ENCODE results near the gene ERBB4. TPM values are rescaled to one million over a fixed set of nuclear protein-coding genes. Genes with fewer than 3 reads are reported as not detected.

Gene ERBB4
- total RNA-seq, 1 donor from 2014 or later, result 25.3 TPM

DNA sequence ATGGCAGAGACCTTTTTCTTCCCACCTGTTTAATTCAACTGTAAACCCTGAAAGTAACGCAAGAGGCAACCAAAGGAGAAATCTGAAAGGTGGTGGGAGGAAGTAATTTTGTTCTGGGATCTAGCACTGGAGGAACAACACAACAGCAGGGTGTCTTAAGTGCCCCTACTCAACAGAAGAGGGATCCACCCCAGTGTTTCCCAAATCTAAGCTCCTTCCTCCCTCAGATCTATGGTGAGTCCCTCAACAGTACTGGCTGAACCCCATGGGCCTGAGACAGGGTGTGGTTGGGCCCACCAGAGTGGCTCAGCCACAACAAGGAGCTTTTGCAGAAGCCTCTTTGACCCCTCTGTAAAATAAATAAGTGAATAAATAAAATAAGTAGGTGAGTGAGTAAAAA lies 790.3 kb downstream of the ERBB4 start:
- intact Hi-C loops (cut with DNase I), result no loop called here

DNA sequence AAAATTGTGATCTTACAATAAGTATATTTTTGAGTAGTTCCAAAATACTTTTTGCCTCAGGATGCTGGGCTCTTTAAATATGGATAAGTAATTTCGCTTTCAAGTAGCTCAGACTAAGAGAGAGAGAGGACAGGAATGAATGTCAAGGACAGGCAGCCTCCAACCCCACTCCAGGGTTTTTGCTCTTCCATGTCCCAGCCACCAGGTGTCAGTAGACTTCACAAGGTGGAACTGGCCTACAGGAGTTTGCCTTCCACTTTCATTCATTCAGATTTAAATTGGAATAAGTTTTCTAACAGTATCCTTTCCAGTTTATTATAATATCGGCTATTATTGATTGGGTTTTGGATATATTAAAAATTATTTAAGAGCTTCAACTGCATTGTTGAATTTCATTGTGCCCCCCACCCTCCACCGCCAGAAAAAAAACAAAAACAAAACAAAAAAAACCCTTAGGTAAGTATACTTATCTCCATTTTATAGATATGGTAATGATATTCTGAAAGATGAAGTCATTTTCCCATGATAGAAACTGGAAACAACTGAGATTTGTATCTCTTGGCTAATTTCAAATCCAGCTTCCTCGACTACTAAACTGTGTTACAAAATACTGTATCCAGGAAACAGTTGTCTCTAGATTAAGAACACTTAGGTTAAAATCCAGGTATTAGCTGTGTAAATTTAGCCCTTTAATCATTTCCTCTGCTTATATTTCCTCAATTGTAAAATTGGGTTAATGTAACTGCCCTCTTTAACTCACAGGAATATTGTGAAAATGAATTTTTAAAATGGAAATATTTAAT lies 793.1 kb downstream of the ERBB4 start:
- DNase-seq (no peak), ATAC-seq (peak; percentile 80 to 89)
- no peaks in the 10 kb centered on the region for H3K27me3 ChIP-seq (ENCODE audit: low read depth)
- TF ChIP-seq, protein P1, sequence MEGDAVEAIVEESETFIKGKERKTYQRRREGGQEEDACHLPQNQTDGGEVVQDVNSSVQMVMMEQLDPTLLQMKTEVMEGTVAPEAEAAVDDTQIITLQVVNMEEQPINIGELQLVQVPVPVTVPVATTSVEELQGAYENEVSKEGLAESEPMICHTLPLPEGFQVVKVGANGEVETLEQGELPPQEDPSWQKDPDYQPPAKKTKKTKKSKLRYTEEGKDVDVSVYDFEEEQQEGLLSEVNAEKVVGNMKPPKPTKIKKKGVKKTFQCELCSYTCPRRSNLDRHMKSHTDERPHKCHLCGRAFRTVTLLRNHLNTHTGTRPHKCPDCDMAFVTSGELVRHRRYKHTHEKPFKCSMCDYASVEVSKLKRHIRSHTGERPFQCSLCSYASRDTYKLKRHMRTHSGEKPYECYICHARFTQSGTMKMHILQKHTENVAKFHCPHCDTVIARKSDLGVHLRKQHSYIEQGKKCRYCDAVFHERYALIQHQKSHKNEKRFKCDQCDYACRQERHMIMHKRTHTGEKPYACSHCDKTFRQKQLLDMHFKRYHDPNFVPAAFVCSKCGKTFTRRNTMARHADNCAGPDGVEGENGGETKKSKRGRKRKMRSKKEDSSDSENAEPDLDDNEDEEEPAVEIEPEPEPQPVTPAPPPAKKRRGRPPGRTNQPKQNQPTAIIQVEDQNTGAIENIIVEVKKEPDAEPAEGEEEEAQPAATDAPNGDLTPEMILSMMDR (IDR thresholded peaks at IDR 0.05), result peak; percentile 83
- intact Hi-C loops (cut with DNase I), result no loop called here
- no peaks in the 10 kb centered on the region for H3K36me3 ChIP-seq
- H3K9me3 ChIP-seq, result no peaks in the 10 kb centered on the region
- no peak overlapping the region for H3K4me3 ChIP-seq
- H3K4me1 ChIP-seq, result no peaks in the 10 kb centered on the region
- no peak overlapping the region for H3K27ac ChIP-seq

More for the DNA sequence above, 790.3 kb downstream of the ERBB4 start:
- no peak overlapping the region for H3K27ac ChIP-seq
- DNase-seq (no peak), ATAC-seq (no peak)
- H3K36me3 ChIP-seq, result no peaks in the 10 kb centered on the region
- no peaks in the 10 kb centered on the region for H3K4me1 ChIP-seq
- H3K27me3 ChIP-seq (ENCODE audit: low read depth), result no peaks in the 10 kb centered on the region
- no peak overlapping the region for H3K4me3 ChIP-seq
- no peaks in the 10 kb centered on the region for H3K9me3 ChIP-seq
- TF ChIP-seq, protein P1 (IDR thresholded peaks at IDR 0.05), result no peak

DNA sequence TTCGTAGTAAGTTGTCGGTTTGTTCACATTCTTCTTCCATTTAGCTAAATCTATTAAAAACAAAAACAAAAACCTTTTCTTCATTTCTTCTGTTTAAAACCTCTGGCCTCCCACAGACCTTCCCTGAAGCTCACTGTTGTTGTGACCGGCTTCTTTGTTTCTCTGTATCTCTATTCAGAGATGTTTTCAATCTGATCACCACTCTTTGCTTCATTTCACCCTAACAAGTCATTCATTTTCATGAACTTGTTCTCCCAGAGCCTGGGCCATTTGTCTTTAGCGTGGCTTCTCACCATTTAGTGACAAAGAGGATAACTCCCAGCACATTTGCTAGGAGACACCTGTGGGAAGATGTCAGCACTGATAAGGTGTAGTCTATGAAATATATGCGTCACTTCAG lies 794.2 kb downstream of the ERBB4 start:
- Histone ChIP-seq H3K36me3 (no peaks in the 10 kb centered on the region), H3K4me3 (no peak overlapping the region), H3K27me3 (ENCODE audit: low read depth) (no peaks in the 10 kb centered on the region), H3K4me1 (no peaks in the 10 kb centered on the region), H3K9me3 (no peaks in the 10 kb centered on the region), H3K27ac (no peak overlapping the region)
- intact Hi-C loops (cut with DNase I), result no loop called here
- TF ChIP-seq, protein P1 (IDR thresholded peaks at IDR 0.05), result no peak
- ATAC-seq, result no peak
- DNase-seq, result no peak

DNA sequence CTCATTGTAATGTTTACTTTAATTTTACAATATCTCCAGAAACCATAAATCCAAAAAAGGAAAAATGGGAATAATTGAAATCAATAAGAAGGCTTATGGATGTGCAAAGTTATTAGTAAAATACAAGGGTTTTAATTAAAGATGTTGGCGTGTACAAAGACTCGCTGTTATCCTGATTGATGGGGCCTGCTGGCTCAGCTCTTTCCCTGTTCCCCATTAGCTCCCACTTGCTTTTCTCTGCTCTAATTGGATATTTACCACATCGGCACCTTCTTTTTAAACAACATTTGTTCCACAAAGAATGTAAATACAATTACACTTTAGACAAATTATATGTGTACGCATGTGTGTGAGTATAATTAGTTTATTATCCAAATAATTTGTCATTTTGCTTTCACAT lies 796.6 kb downstream of the ERBB4 start:
- H3K27me3 ChIP-seq (ENCODE audit: low read depth), result no peaks in the 10 kb centered on the region
- no peaks in the 10 kb centered on the region for H3K4me1 ChIP-seq
- DNase-seq (no peak), ATAC-seq (no peak)
- no peak overlapping the region for H3K27ac ChIP-seq
- no peak overlapping the region for H3K4me3 ChIP-seq
- TF ChIP-seq, protein P1 (IDR thresholded peaks at IDR 0.05), result no peak
- no peaks in the 10 kb centered on the region for H3K9me3 ChIP-seq
- intact Hi-C loops (cut with DNase I), result no loop called here
- H3K36me3 ChIP-seq, result no peaks in the 10 kb centered on the region

DNA sequence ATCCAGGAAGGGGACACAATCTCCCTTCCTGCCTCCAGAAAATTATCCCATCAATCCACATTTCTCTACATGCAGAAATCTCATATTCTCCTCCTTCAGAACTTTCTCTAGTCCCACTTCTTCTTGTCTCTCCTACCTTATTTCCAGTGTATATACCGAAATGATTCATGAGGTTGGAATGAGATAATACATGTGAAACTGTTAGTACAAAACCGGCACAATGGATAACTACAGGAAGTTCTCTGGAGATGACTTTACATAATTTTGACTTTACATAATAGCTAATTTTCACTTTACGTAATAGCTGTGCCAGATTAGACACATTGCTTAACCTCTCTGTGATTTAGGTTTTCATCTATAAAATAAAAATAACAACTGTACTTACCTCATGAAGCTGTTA lies 801.3 kb downstream of the ERBB4 start:
- Histone ChIP-seq H3K9me3 (no peaks in the 10 kb centered on the region), H3K27me3 (ENCODE audit: low read depth) (no peaks in the 10 kb centered on the region), H3K27ac (no peak overlapping the region), H3K4me1 (no peaks in the 10 kb centered on the region), H3K36me3 (no peaks in the 10 kb centered on the region), H3K4me3 (no peak overlapping the region)
- TF ChIP-seq, protein P1 (IDR thresholded peaks at IDR 0.05), result no peak
- ATAC-seq (no peak), DNase-seq (no peak)
- intact Hi-C loops (cut with DNase I), result no loop called here
